ENCODE results near the gene ASCL2.
"Not testable (repeated sequence)": the region's sequence is repeated elsewhere in the genome, so short reads cannot be mapped to it uniquely, and the experiment has no call there.

Gene ASCL2

DNA sequence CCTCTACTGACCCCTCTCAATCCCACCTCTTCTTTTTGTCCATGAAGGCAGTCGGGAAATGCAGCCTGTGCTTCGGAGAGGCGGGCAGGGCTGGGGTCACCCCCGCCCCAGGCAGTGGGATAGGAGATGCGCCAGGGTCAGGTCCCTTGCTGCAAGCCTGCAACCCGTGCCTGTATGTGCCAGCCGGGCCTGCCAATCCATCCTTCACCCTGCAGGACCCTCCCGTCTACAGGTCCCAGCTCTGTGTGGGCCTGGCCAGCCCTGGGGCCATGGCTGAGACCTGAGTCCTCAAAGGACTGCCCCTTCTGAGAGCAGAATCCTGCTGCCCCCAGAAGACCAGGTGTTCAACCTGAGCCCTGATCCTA lies 10.9 kb downstream of the ASCL2 start:
- DNase-seq: no peak

DNA sequence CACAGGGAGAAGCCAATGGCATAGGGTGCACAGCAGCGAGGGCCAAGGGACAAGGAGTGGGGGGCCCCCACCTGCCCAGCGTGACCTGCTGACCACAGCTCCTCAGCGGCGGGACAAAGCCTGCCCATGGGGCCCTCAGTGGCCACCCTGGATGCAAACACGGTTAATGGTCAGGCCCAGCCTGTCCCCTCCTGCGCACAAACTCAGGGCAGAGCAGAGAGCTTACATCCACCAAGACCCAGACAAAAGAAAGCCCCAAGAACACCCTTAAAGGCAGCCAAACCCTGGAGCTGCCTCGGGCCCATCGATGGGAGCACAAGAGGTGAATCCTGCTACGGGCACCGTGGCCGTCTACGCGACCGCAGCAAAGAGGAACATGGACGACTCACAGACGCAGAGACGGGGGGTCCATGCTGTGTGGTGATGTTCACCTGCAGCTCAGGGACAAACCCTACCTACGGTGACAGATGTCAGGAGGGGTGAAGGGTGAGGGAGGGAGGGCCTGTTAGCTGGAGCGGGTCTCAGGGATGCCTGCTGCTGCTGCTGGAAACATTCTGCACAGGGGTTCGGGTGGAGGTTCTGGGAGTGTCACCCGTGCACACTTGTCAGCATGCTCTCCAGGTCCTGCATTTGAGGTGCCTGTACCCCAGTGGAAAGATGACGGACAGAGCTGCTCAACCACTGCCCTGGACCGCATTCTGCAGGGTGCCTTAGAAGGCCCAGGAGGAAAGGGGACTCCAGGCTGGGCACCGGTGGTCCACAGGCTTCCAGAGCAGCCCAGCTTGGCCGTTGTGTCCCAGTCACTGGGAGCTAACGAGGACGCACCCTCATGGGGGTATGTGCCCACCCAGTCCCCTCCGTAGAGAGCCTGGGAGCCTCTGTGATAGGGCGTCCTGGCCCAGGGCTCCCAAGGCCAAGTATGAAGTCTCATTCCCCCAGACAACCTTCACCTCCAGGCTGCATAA lies 11.6 kb downstream of the ASCL2 start:
- DNase-seq: no peak

GRCh38 chr11:2256951-2257700 lies 13.3 kb downstream of the ASCL2 start:
- DNase-seq: no peak

- DNase-seq: no peak
Observed at GRCh38 chr11:2256293-2256913, 14.0 kb downstream of the ASCL2 start.

GRCh38 chr11:2252018-2252417 lies 18.4 kb downstream of the ASCL2 start:
- DNase-seq: no peak

- DNase-seq: no peak
Observed at GRCh38 chr11:2251138-2251537, 19.2 kb downstream of the ASCL2 start.

DNA sequence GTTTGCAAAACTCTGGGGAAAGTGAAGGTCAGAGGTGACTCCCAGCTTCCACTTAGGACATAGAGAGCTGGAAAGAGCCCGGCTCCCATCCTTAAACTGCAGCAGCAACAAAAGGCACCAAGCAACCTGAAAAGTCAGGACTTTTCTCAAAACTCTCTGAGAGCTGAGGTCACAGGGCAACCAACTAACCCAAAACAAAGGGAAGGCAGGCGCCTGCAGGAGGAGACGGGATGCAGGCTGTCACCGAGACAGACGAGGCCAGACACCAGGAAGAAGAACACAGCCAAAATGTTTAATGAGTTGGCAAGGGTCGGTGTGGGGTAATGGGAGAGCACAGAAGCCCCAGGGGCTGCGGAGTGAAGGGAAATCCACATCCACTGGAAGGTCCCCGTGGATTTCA lies 19.9 kb downstream of the ASCL2 start:
- no peak for DNase-seq

GRCh38 chr11:2250041-2250440 lies 20.3 kb downstream of the ASCL2 start:
- DNase-seq: no peak

DNA sequence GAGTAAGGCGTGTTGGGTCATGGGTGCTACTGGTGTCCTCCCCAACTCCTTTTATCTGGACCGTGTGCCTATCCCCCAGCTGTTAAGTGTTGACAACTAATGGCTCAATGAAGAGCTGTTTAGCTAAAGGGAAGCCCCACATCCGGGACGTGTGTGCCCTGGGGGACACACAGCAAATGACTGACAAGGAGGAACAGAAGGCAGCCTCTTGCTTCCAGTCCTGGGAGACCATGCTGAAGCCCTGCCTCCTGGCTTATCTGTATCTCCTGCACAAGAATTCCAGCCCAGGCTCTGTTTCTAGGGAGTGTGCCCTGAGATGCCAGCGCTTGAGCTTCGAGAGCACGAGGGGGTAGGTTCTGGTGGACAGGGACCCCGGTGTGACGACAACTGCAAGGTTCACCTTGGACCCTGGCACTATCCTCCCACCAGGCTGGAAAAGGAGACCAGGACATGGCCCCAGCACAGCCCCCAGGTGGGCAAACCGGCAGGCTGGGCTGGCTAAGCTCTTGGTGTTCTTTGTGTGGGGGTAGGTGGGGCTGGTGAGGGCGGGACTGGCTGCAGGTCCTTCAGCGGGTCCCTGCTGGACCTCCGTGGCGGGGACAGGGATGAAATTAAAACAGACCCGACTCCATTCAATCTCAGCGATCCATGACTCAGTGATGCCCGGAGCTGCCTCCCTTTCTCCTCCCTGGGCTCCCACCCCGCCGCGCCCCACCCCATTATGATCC lies 21.0 kb downstream of the ASCL2 start:
- no peak for DNase-seq

- no peak for DNase-seq
Observed at GRCh38 chr11:2248762-2249161, 21.6 kb downstream of the ASCL2 start.

- DNase-seq: no peak
Observed at GRCh38 chr11:2248242-2248641, 22.1 kb downstream of the ASCL2 start.

- no peak for DNase-seq
Observed at GRCh38 chr11:2247496-2247895, 22.9 kb downstream of the ASCL2 start.

GRCh38 chr11:2240834-2241233 lies 29.6 kb downstream of the ASCL2 start:
- DNase-seq: no peak

- no peak for DNase-seq
Observed at GRCh38 chr11:2237457-2238238, 32.7 kb downstream of the ASCL2 start.

DNA sequence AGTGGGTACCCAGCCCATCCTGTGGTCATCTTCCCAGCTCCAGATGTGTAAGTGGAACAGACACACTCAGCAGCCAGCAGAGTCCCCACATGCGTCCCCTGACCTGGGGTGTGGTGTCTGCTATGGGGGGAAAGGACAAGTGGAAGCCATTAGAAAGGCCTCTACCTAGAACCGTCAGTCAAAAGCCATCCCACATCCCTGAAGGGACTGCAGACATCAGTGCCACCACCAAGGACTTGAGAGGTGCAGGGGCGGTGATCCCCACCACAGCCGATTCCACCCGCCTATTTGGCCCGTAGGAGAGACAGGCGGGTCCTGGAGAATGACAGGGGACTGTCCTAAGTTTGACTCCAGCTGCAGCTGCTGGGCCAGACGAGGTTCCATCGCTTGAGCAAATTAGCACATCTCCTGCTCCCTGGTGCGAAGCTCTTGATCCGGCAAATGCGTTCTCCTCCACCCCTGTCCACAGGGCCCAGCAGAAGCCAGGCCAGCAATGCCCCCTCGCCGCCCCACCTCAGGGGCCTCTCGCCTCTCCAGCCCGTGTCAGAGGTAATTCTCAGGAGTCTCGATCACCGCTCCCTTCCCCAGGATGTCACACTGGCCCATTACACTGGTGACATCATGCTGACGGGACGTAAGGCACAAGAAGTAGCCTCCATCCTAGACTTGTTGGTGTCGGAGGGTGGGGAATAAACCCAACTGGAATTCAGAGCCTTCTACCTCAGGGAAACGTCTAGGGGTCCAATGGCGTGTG lies 33.8 kb downstream of the ASCL2 start:
- not testable (repeated sequence) for DNase-seq

GRCh38 chr11:2235588-2236326 lies 34.6 kb downstream of the ASCL2 start:
- DNase-seq: no peak

DNA sequence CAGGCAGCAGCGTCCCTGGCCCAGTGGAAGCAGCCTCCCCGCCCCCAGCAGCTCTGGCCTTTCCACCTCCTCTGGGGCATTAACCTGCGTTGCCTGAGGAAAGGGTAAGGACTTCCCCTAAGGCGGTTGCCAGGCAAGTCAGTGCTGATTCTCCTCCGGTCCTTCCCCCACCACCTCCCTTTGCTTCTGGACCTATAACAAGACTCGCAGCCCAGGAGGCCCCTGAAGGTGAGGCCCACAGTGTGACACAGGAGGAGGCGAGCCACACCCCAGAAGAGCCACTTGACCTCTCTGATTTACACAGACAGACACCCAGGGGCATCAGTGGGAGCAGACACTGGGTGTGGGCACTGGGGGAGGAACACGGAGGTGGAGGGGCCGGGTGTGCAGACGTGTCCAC lies 35.4 kb downstream of the ASCL2 start:
- DNase-seq: no peak

- DNase-seq: no peak
Observed at GRCh38 chr11:2233693-2234455, 36.5 kb downstream of the ASCL2 start.

DNA sequence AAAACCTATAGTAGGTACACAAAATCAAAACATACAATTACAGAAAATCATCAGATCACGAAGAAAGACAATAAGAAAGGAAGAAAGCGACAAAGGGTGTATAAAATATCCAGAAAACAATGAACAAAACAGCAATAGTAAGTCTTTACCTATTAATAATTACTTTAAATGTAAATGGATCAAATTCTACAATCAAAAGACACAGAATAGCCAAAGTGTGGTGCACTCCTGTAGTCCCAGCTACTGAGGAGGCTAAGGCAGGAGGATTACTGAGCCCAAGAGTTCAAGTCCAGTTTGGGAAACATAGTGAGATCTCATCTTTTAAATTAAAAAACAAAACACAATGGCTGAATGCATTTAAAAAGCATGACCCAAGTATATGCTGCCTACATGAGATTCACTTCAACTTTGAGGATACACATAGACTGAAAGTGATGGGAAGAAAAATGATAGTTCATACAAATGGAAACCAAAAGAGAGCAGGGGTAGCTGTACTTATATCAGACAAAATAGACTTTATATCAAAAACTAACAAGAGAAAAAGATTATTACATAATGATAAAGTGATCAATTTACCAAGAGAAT lies 40.6 kb downstream of the ASCL2 start:
- no peak for DNase-seq

All from activated CD4-positive, alpha-beta T cell treated with anti-CD3 and anti-CD28 coated beads, Interleukin-2, amount 50 U/mL, for 4 hours (primary cell).